Transverse colon (tissue), 4 donors: Measurements from ENCODE around the gene ARSG. TPM values are rescaled to one million over a fixed set of nuclear protein-coding genes. Genes with fewer than 3 reads are reported as not detected.

Source experiments
- DNase-seq: peaks from one replicate; pipeline ENCODE4 v3.0.0-alpha.2; 2019
- H3K27ac ChIP-seq, 4 donors: fragments of 200-600 bp; sonication (generic); 2 replicates each; pipeline ENCODE4 v1.5.1; 2016 to 2018; ENCODE audit warnings: inconsistent platforms in 4 of 4
- H3K27me3 ChIP-seq: fragments of 200-600 bp; sonication (generic); 2 replicates; pipeline ENCODE4 v1.5.1; 2017; ENCODE audit warnings: inconsistent platforms
- H3K36me3 ChIP-seq, 4 donors: fragments of 200-600 bp; sonication (generic); 2 replicates each; pipeline ENCODE4 v1.5.1; 2017 to 2019; ENCODE audit warnings: inconsistent platforms in 4 of 4
- H3K4me1 ChIP-seq, 4 donors: fragments of 200-600 bp; sonication (generic); 2 replicates each; pipeline ENCODE4 v1.5.1; 2017 to 2020; ENCODE audit warnings: inconsistent platforms in 4 of 4
- H3K4me3 ChIP-seq, 4 donors: fragments of 200-600 bp; sonication (generic); 1 replicate in 1 of 4; 2 replicates in 3 of 4; pipeline versions ENCODE4 v1.5.1 to v1.6.1; 2017 to 2019; ENCODE audit warnings: inconsistent platforms in 4 of 4
- H3K9me3 ChIP-seq, 2 donors: fragments of 200-600 bp; sonication (generic); 2 replicates each; pipeline ENCODE4 v1.5.1; 2017 to 2019; ENCODE audit warnings: inconsistent platforms in 2 of 2
- CTCF ChIP-seq, 5 experiments: fragments of 200-600 bp in 3 of 5; fragments of 450-650 bp in 2 of 5; sonication (generic) in 3 of 5; IDR thresholded peaks; 1 replicate in 2 of 5; 2 replicates in 3 of 5; pipeline ENCODE4 v1.5.1; 2016 to 2017; ENCODE audit warnings: antibody characterized with exemption in 5 of 5, inconsistent platforms in 3 of 5, mild to moderate bottlenecking in 2 of 5, moderate library complexity in 1 of 5
- EP300 ChIP-seq: sonication (generic); formaldehyde crosslinking; IDR thresholded peaks from one replicate; pipeline ENCODE4 v1.6.1; 2017; ENCODE audit warnings: antibody characterized with exemption, low read depth
- POLR2A ChIP-seq: fragments of 450-650 bp; IDR thresholded peaks from one replicate; pipeline ENCODE4 v1.6.1; 2016; ENCODE audit warnings: antibody characterized with exemption, mild to moderate bottlenecking, moderate library complexity
- POLR2AphosphoS5 ChIP-seq, 3 donors: sonication (generic); formaldehyde crosslinking; IDR thresholded peaks; one replicate each; pipeline ENCODE4 v1.6.1; 2016; ENCODE audit warnings: antibody characterized with exemption in 3 of 3
- WGBS, 2 donors: methylation state at CpG; one replicate each; pipeline ENCODE4 v1.1.5; 2018; ENCODE audit warnings: low coverage in 1 of 2; 5-methylcytosine and 5-hydroxymethylcytosine counted together
- in situ Hi-C, 4 donors: fragments of 200-750 bp; cut with MboI; loops; one replicate each; pipeline versions ENCODE4 v1.15.0 to v1.15.1; 2017; ENCODE audit warnings: low sequenced_read_pairs in 3 of 4, low pct_ligation_motif_present in 1 of 4, low pct_unique_long_range_greater_than_20kb in 1 of 4
- intact Hi-C: fragments of 100-400 bp; cut with DNase I; formaldehyde crosslinking; loops from one replicate; pipeline ENCODE4 v1.15.1; 2023; ENCODE audit warnings: low total_unique reads
- total RNA-seq, 4 donors: library from RNA; depleted of rRNA; stranded (reverse); fragments of >200 nt; gene quantifications; one replicate each; pipeline ENCODE4 v1.1.0, GENCODE V29; 2016

ARSG gene
- total RNA-seq, 4 donors from 2014 or later = 0.41 to 4.4 (median 1.6) TPM; not detected in 1

- peak overlapping the region; percentile 72 to 88 (median 82) for H3K27ac ChIP-seq
- 40 to 55% methylated on average over 2 to 19 of the region's 21 CpGs for WGBS, 2 donors
- H3K4me3 ChIP-seq = no peak overlapping the region
- no peaks in the 10 kb centered on the region for H3K27me3 ChIP-seq
- in situ Hi-C loops = no loop called here
- H3K36me3 ChIP-seq = no peaks in the 10 kb centered on the region
- peak; percentile 92 for TF ChIP-seq EP300
- TF ChIP-seq POLR2AphosphoS5 (IDR thresholded peaks at IDR 0.05) = peak; percentile 36 to 58 (median 56)
- no peak for TF ChIP-seq CTCF (IDR thresholded peaks at IDR 0.05)
- TF ChIP-seq POLR2A = peak; percentile 27
- H3K4me1 ChIP-seq = peaks cover 0 to 18% (median 3%) of the 10 kb centered on the region in 4 donors
- intact Hi-C loops = no loop called here
- no peaks in the 10 kb centered on the region for H3K9me3 ChIP-seq
- peak; percentile 77 for DNase-seq
Observed at GRCh38 chr17:68378268-68379176, 87.2 kb downstream of the ARSG start.

DNA sequence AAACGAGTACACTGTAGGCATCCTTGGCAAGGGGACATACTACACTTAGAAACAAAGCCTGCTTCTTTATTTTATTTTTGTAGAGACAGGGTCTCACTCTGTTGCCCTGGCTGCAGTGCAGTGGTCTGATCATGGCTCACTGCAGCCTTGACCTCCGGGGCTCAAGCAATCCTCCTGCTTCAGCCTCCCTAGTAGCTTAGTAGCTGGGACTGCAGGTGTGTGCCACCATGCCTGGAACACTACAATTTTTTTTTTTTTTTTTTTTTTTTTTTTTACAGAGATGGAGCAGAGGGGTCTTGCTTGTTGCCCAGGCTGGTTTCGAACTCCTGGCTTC is 87.8 kb downstream of the ARSG start:
- peak overlapping the region; percentile 72 to 88 (median 82) for H3K27ac ChIP-seq
- 83 to 100% methylated on average over 1 to 3 of the region's 3 CpGs for WGBS, 2 donors
- peaks cover 0 to 18% (median 5%) of the 10 kb centered on the region in 4 donors for H3K4me1 ChIP-seq
- H3K36me3 ChIP-seq = no peaks in the 10 kb centered on the region
- no peaks in the 10 kb centered on the region for H3K27me3 ChIP-seq
- intact Hi-C loops (no loop called here), in situ Hi-C loops (no loop called here)
- DNase-seq = no peak
- H3K9me3 ChIP-seq = no peaks in the 10 kb centered on the region
- TF ChIP-seq CTCF (IDR thresholded peaks at IDR 0.05) (no peak), EP300 (no peak)
- no peak overlapping the region for H3K4me3 ChIP-seq

DNA sequence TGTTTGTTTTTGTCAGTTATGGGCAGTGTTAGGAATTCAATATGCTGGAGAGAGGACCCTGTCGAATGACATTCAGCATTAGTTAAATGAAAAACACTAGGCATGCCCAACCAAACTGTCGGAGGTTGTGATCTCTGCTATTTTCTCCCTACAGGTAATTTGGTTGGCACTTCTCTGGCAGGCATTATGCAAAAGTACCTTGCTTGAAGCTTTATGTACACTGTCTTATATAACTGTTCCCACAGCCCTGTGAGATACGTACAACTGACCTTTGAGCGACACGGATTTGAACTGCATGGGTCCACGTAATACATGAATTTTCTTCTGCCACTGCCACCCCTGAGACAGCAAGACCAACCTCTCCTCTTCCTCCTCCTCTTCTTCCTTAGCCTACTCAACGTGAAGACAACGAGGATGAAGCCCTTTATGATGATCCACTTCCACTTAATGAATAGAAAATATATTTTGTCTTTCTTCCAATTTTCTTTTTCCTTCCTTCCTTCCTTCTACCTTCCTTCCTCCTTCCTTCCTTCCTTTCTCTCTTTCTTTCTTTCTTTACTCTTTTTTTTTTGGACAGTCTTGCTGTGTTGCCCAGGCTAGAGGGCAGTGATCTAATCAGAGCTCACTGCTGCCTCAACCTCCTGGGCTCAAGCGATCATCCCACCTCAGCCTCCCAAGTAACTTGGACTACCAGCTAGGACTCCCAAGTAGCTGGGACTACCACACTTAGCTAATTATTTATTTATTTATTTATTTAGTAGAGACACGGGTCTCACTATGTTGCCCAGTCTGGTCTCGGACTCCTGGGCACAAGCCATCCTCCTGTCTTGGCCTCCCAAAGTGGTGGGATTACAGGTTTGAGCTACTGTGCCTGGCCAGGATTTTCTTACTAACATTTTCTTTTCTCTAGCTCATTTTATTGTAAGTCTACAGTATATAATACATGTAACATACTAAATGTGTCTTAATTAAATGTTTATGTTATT is 88.7 kb downstream of the ARSG start:
- H3K4me1 ChIP-seq = peaks cover 0 to 18% (median 5%) of the 10 kb centered on the region in 4 donors
- no peaks in the 10 kb centered on the region for H3K36me3 ChIP-seq
- 90 to 92% methylated on average over 9 to 11 of the region's 11 CpGs for WGBS, 2 donors
- H3K27ac ChIP-seq = peak overlapping the region; percentile 72 to 88 (median 82)
- H3K4me3 ChIP-seq = no peak overlapping the region
- H3K9me3 ChIP-seq = no peaks in the 10 kb centered on the region
- DNase-seq = no peak
- in situ Hi-C loops = no loop called here
- no peak for TF ChIP-seq CTCF (IDR thresholded peaks at IDR 0.05)
- TF ChIP-seq EP300 = no peak
- no peak for TF ChIP-seq POLR2AphosphoS5 (IDR thresholded peaks at IDR 0.05)
- TF ChIP-seq POLR2A = no peak
- no peaks in the 10 kb centered on the region for H3K27me3 ChIP-seq
- intact Hi-C loops = no loop called here
